IMR-90 (cell line): ENCODE results near the gene COQ10A. TPM values are rescaled to one million over a fixed set of nuclear protein-coding genes. Genes with fewer than 3 reads are reported as not detected.

Experiments used
- ATAC-seq: fragments of 200-7000 bp; cut with Tn5 transposase; 2 replicates; pipeline ENCODE4 v1.9.1; 2020; ENCODE audit warnings: low read depth, mild to moderate bottlenecking, moderate library complexity
- BruUV-seq: library from RNA; stranded (reverse); fragments of 400-500 nt; replicated peaks from 2 replicates; lab custom pipeline; 2021; lab: Mats Ljungman, UMichigan
- CTCF ChIA-PET: fragments of 300-600 bp; formaldehyde crosslinking; extraction: SDS; loops from one replicate; lab custom pipeline; 2021; ENCODE audit warnings: antibody characterized with exemption; lab: Yijun Ruan, JAX
- POLR2A ChIA-PET: fragments of 300-600 bp; sonication (Branson Sonifier 250); formaldehyde crosslinking; loops from one replicate; lab custom pipeline; 2022; ENCODE audit warnings: antibody characterized with exemption; ENCODE audit not compliant: unreplicated experiment; lab: Charles Lee
- DNase-seq: peaks from one replicate; pipeline ENCODE4 v3.0.0; 2013
- H2AFZ ChIP-seq: replicated peaks from 2 replicates; pipeline ENCODE3; 2013; ENCODE audit warnings: low read length, mild to moderate bottlenecking; ENCODE audit not compliant: poor library complexity
- H2AK5ac ChIP-seq: 2 replicates; pipeline ENCODE4 v1.6.1; 2013; ENCODE audit warnings: low read depth, low read length, inconsistent platforms
- H2AK9ac ChIP-seq: replicated peaks from 2 replicates; pipeline ENCODE3; 2013; ENCODE audit warnings: mild to moderate bottlenecking, low read depth, low read length, moderate library complexity; ENCODE audit not compliant: poor library complexity
- H2BK120ac ChIP-seq: 2 replicates; pipeline ENCODE4 v1.6.1; 2013; ENCODE audit warnings: low read depth, low read length, inconsistent platforms
- H2BK15ac ChIP-seq: 3 replicates; pipeline ENCODE4 v1.6.1; 2013; ENCODE audit warnings: low read depth, low read length, inconsistent platforms
- H2BK20ac ChIP-seq: 2 replicates; pipeline ENCODE4 v1.6.1; 2013; ENCODE audit warnings: low read depth, mild to moderate bottlenecking, inconsistent platforms, low read length, moderate library complexity
- H2BK5ac ChIP-seq: 2 replicates; pipeline ENCODE4 v1.6.1; 2013; ENCODE audit warnings: mild to moderate bottlenecking, low read depth, low read length, inconsistent platforms; ENCODE audit not compliant: poor library complexity, severe bottlenecking
- H3K14ac ChIP-seq: replicated peaks from 2 replicates; pipeline ENCODE4 v1.6.1; 2013; ENCODE audit warnings: low read depth, low read length, inconsistent platforms
- H3K18ac ChIP-seq: 2 replicates; pipeline ENCODE4 v1.6.1; 2013; ENCODE audit warnings: low read depth, low read length, control low read depth
- H3K23ac ChIP-seq: 2 replicates; pipeline ENCODE4 v1.6.1; 2013; ENCODE audit warnings: low read depth, low read length, inconsistent platforms
- H3K27ac ChIP-seq: 2 replicates; pipeline ENCODE4 v1.5.1; 2013; ENCODE audit warnings: mild to moderate bottlenecking, control low read depth, low read length; ENCODE audit not compliant: insufficient read depth
- H3K27me3 ChIP-seq: 2 replicates; pipeline ENCODE4 v1.6.1; 2013; ENCODE audit warnings: low read length; ENCODE audit not compliant: control insufficient read depth, insufficient read depth
- H3K36me3 ChIP-seq: 2 replicates; pipeline ENCODE4 v1.6.1; 2013; ENCODE audit warnings: low read length, mixed read lengths; ENCODE audit not compliant: control insufficient read depth, insufficient read depth
- H3K4ac ChIP-seq: 2 replicates; pipeline ENCODE4 v1.6.1; 2013; ENCODE audit warnings: low read depth, low read length, inconsistent platforms
- H3K4me1 ChIP-seq: 2 replicates; pipeline ENCODE4 v1.6.1; 2013; ENCODE audit warnings: low read length, mixed read lengths; ENCODE audit not compliant: control insufficient read depth, insufficient read depth
- H3K4me2 ChIP-seq: 2 replicates; pipeline ENCODE4 v1.6.1; 2013; ENCODE audit warnings: low read depth, mild to moderate bottlenecking, control low read depth, low read length, moderate library complexity
- H3K4me3 ChIP-seq: 2 replicates; pipeline ENCODE4 v1.5.1; 2013; ENCODE audit warnings: low read depth, mild to moderate bottlenecking, control low read depth, low read length, moderate library complexity; ENCODE audit not compliant: insufficient read depth
- H3K56ac ChIP-seq: 2 replicates; pipeline ENCODE4 v1.6.1; 2013; ENCODE audit warnings: low read length, inconsistent platforms; ENCODE audit not compliant: insufficient read depth; ENCODE audit errors: extremely low read depth
- H3K79me1 ChIP-seq, 2 experiments: 2 replicates each; pipeline ENCODE4 v1.6.1; 2013; ENCODE audit warnings: low read length in 2 of 2, inconsistent platforms in 1 of 2, low read depth in 1 of 2
- H3K9ac ChIP-seq: 2 replicates; pipeline ENCODE4 v1.6.1; 2013; ENCODE audit warnings: low read depth, low read length, control low read depth
- H3K9me1 ChIP-seq: 2 replicates; pipeline ENCODE4 v1.6.1; 2013; ENCODE audit warnings: low read length, inconsistent platforms; ENCODE audit not compliant: insufficient read depth
- H3K9me3 ChIP-seq: 2 replicates; pipeline ENCODE4 v1.6.1; 2013; ENCODE audit warnings: low read length; ENCODE audit not compliant: control insufficient read depth, insufficient read depth
- H4K20me1 ChIP-seq: 2 replicates; pipeline ENCODE4 v1.6.1; 2013; ENCODE audit warnings: low read length, inconsistent platforms; ENCODE audit not compliant: insufficient read depth
- H4K5ac ChIP-seq: 2 replicates; pipeline ENCODE4 v1.6.1; 2013; ENCODE audit warnings: mild to moderate bottlenecking, low read depth, low read length, control low read depth
- H4K8ac ChIP-seq, 2 experiments: 2 replicates each; pipeline ENCODE4 v1.6.1; 2013; ENCODE audit warnings: low read depth in 2 of 2, low read length in 2 of 2, control low read depth in 1 of 2, inconsistent platforms in 1 of 2
- H4K91ac ChIP-seq: 2 replicates; pipeline ENCODE4 v1.6.1; 2013; ENCODE audit warnings: low read depth, low read length, inconsistent platforms; ENCODE audit not compliant: insufficient read depth
- BHLHE40 ChIP-seq: fragments of 150-350 bp; IDR thresholded peaks from 2 replicates; pipeline ENCODE4 v1.6.1; 2016; ENCODE audit warnings: mild to moderate bottlenecking, low read depth, low read length
- CEBPB ChIP-seq: IDR thresholded peaks from 2 replicates; pipeline ENCODE4 v1.6.1; 2012; ENCODE audit warnings: low read depth, low read length, improper control_type of control experiment
- CHD1 ChIP-seq: IDR thresholded peaks from 2 replicates; pipeline ENCODE4 v1.6.1; 2012; ENCODE audit warnings: low read depth, low read length, improper control_type of control experiment
- FOS ChIP-seq: fragments of 150-350 bp; IDR thresholded peaks from 2 replicates; pipeline ENCODE4 v1.6.1; 2016; ENCODE audit warnings: low read depth, low read length
- MAZ ChIP-seq: IDR thresholded peaks from 2 replicates; pipeline ENCODE4 v1.6.1; 2012; ENCODE audit warnings: low read depth, mild to moderate bottlenecking, low read length, improper control_type of control experiment, moderate library complexity, borderline replicate concordance
- MXI1 ChIP-seq: IDR thresholded peaks from 2 replicates; pipeline ENCODE4 v1.6.1; 2012; ENCODE audit warnings: low read depth, mild to moderate bottlenecking, low read length, moderate library complexity, borderline replicate concordance
- POLR2A ChIP-seq: IDR thresholded peaks from 2 replicates; pipeline ENCODE4 v1.6.1; 2012; ENCODE audit warnings: mild to moderate bottlenecking, low read depth, low read length
- RAD21 ChIP-seq: IDR thresholded peaks from 2 replicates; pipeline ENCODE4 v1.6.1; 2012; ENCODE audit warnings: low read length, improper control_type of control experiment
- RCOR1 ChIP-seq: IDR thresholded peaks from 2 replicates; pipeline ENCODE4 v1.6.1; 2012; ENCODE audit warnings: mild to moderate bottlenecking, low read length, improper control_type of control experiment; ENCODE audit not compliant: insufficient replicate concordance
- RFX5 ChIP-seq: IDR thresholded peaks from 2 replicates; pipeline ENCODE4 v1.8.0; 2012; ENCODE audit warnings: low read depth, mild to moderate bottlenecking, low read length, moderate library complexity
- SMC3 ChIP-seq: fragments of 150-350 bp; IDR thresholded peaks from 2 replicates; pipeline ENCODE4 v1.6.1; 2016; ENCODE audit warnings: low read depth, mild to moderate bottlenecking, antibody characterized with exemption, low read length, moderate library complexity
- WGBS, 2 experiments: methylation state at CpG; one replicate each; pipeline versions ENCODE4 v1.1.5 to v1.1.7; 2013; ENCODE audit warnings: missing lambda C conversion rate in 2 of 2; ENCODE audit not compliant: insufficient read length in 1 of 2; ENCODE audit errors: extremely low coverage in 2 of 2; 5-methylcytosine and 5-hydroxymethylcytosine counted together
- dilution Hi-C: fragments of 300-500 bp; cut with HindIII; formaldehyde crosslinking; loops from one replicate; pipeline ENCODE4 v1.14.3; 2018; ENCODE audit warnings: low sequenced_read_pairs; ENCODE audit not compliant: unreplicated experiment
- in situ Hi-C: fragments of 300-500 bp; cut with MboI; formaldehyde crosslinking; loops from 3 replicates; pipeline ENCODE4 v1.14.3; 2019; ENCODE audit warnings: low sequenced_read_pairs, inconsistent platforms, mixed read lengths
- intact Hi-C: fragments of 100-400 bp; cut with micrococcal nuclease; formaldehyde crosslinking; loops from 2 replicates; pipeline ENCODE4 v1.10.0; 2022
- polyA plus RNA-seq, 3 experiments: library from polyadenylated mRNA; depleted of rRNA; stranded (reverse); fragments of >200 nt; gene quantifications; 2 replicates each; pipeline ENCODE4 v1.2.3, GENCODE V29; 2012; ENCODE audit warnings: low replicate concordance in 1 of 3
- total RNA-seq: library from RNA; depleted of rRNA; stranded (reverse); fragments of >200 nt; gene quantifications from 2 replicates; pipeline ENCODE4 v1.2.3, GENCODE V29; 2012
- TF ChIP-seq, protein P1 (sequence below): fragments of 150-350 bp; IDR thresholded peaks from 2 replicates; pipeline ENCODE4 v1.6.1; 2017; ENCODE audit warnings: mild to moderate bottlenecking, antibody characterized with exemption, low read length, low read depth
- TF ChIP-seq, protein P2 (sequence below): conservative IDR thresholded peaks from 2 replicates; pipeline ENCODE4 v1.5.1; 2012; ENCODE audit warnings: mild to moderate bottlenecking, low read depth, low read length, improper control_type of control experiment

Gene COQ10A
- total and polyA plus RNA-seq, 2 of the 4 experiments (the other 2 are of a cell fraction) = 4.7 to 10.8 TPM

GRCh38 chr12:56223571-56224101 lies 43.1 kb upstream of the COQ10A start (continued):
- no peak for TF ChIP-seq MAZ

- H3K56ac ChIP-seq = peak within 1 kb of the TSS; percentile 73
- H2AFZ ChIP-seq = peak within 1 kb of the TSS; percentile 92
- H4K20me1 ChIP-seq = no peaks in the 10 kb centered on the region
- dilution Hi-C loops (no loop called here), intact Hi-C loops (loop anchor here (1.0 kb wide), 3 partner anchors 27 to 105 kb away; no protein-coding TSS in a partner anchor), in situ Hi-C loops (no loop called here)
- peak within 1 kb of the TSS; percentile 90 to 94 for H4K8ac ChIP-seq
- ATAC-seq (peak; percentile 76), DNase-seq (peak; percentile 96)
- ChIA-PET CTCF (no interaction called here), POLR2A (no interaction called here)
- peak within 1 kb of the TSS; percentile 88 for H3K23ac ChIP-seq
- peak within 1 kb of the TSS; percentile 92 for H3K4ac ChIP-seq
- peak within 1 kb of the TSS; percentile 27; the same call in 1 of the 2 replicates for H2BK20ac ChIP-seq
- H3K9ac ChIP-seq = peak within 1 kb of the TSS; percentile 79
- peak within 1 kb of the TSS; percentile 73 for H3K27ac ChIP-seq
- peak within 1 kb of the TSS; percentile 63; the same call in 2 of the 3 replicates for H2BK15ac ChIP-seq
- H4K5ac ChIP-seq = peak within 1 kb of the TSS; percentile 65
- peaks cover 6% of the 10 kb centered on the region; the same call in 1 of the 2 replicates for H3K36me3 ChIP-seq
- peak within 1 kb of the TSS; percentile 98 for H3K4me2 ChIP-seq
- peaks cover 4% of the 10 kb centered on the region; the same call in 1 of the 2 replicates for H3K4me1 ChIP-seq
- peaks cover 13% of the 10 kb centered on the region for H3K9me1 ChIP-seq
- peak within 1 kb of the TSS; percentile 70; the same call in 1 of the 2 replicates for H2BK120ac ChIP-seq
- H3K4me3 ChIP-seq = peak within 1 kb of the TSS; percentile 63
- H3K79me1 ChIP-seq = peaks cover 19 to 41% of the 10 kb centered on the region in 2 experiments
- BruUV-seq = no TSS peak
- no peaks in the 10 kb centered on the region for H3K27me3 ChIP-seq
- peak within 1 kb of the TSS; percentile 7; the same call in 1 of the 2 replicates for H3K18ac ChIP-seq
- peak within 1 kb of the TSS; percentile 74 for H2BK5ac ChIP-seq
- peak within 1 kb of the TSS; percentile 88 for H2AK9ac ChIP-seq
- H3K14ac ChIP-seq = peak within 1 kb of the TSS; percentile 87
- peak within 1 kb of the TSS; percentile 87 for H4K91ac ChIP-seq
- WGBS, 2 experiments = no CpG with 5 or more reads among the region's 41 CpGs
- peak within 1 kb of the TSS; percentile 88 for H2AK5ac ChIP-seq
- H3K9me3 ChIP-seq = no peaks in the 10 kb centered on the region
- peak; percentile 22; the same call in 1 of the 2 replicates for TF ChIP-seq BHLHE40
- TF ChIP-seq SMC3 = peak; percentile 67
- TF ChIP-seq, protein P1, sequence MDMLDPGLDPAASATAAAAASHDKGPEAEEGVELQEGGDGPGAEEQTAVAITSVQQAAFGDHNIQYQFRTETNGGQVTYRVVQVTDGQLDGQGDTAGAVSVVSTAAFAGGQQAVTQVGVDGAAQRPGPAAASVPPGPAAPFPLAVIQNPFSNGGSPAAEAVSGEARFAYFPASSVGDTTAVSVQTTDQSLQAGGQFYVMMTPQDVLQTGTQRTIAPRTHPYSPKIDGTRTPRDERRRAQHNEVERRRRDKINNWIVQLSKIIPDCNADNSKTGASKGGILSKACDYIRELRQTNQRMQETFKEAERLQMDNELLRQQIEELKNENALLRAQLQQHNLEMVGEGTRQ = peak; percentile 81
- TF ChIP-seq RCOR1 = no peak
- no peak for TF ChIP-seq CEBPB
- TF ChIP-seq POLR2A = no peak
- TF ChIP-seq MXI1 = peak; percentile 67; the same call in 1 of the 2 replicates
- TF ChIP-seq CHD1 = no peak
- no peak; the same call in none of the 2 replicates for TF ChIP-seq RAD21
- 0 out of 2 replicates have a peak, but pooled peaks have one; percentile 51 for TF ChIP-seq RFX5
- TF ChIP-seq, protein P2, sequence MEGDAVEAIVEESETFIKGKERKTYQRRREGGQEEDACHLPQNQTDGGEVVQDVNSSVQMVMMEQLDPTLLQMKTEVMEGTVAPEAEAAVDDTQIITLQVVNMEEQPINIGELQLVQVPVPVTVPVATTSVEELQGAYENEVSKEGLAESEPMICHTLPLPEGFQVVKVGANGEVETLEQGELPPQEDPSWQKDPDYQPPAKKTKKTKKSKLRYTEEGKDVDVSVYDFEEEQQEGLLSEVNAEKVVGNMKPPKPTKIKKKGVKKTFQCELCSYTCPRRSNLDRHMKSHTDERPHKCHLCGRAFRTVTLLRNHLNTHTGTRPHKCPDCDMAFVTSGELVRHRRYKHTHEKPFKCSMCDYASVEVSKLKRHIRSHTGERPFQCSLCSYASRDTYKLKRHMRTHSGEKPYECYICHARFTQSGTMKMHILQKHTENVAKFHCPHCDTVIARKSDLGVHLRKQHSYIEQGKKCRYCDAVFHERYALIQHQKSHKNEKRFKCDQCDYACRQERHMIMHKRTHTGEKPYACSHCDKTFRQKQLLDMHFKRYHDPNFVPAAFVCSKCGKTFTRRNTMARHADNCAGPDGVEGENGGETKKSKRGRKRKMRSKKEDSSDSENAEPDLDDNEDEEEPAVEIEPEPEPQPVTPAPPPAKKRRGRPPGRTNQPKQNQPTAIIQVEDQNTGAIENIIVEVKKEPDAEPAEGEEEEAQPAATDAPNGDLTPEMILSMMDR = peak; percentile 74
- TF ChIP-seq MAZ = peak; percentile 51
- TF ChIP-seq FOS = no peak; the same call in 1 of the 2 replicates
Measured at GRCh38 chr12:56224102-56224701, 42.5 kb upstream of the COQ10A start, which contains the start of gene NABP2. TSS of gene NABP2 (plus strand) at chr12:56224342. CDS start at chr12:56224857, 515 bp downstream.
